IPS-NIHi7 (cell line): ENCODE data around the gene CCNI.
"Not testable (repeated sequence)": the region's sequence is repeated elsewhere in the genome, so short reads cannot be mapped to it uniquely, and the experiment has no call there.

Experiments
- DNase-seq: peaks from one replicate; pipeline ENCODE4 v3.0.0; 2012; ENCODE audit warnings: mixed read lengths; ENCODE audit errors: extremely low spot score

The CCNI gene

DNA sequence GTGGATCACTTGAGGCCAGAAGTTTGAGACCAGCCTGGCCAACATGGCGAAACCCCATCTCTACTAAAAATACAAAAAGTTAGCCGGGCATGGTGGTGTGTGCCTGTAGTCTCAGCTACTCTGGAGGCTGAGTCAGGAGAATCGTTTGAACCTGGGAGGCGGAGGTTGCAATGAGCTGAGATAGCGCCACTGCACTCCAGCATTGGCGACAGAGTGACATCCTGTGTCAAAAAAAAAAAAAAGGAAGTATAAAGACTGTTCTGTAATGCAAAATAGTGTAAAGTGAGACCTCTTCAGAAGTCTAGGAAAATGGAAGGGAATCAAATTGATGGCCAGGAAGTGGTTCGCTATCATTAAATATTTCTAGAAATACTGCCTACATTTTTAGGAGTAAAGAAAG lies 5.0 kb upstream of the CCNI start:
- DNase-seq = not testable (repeated sequence)

DNA sequence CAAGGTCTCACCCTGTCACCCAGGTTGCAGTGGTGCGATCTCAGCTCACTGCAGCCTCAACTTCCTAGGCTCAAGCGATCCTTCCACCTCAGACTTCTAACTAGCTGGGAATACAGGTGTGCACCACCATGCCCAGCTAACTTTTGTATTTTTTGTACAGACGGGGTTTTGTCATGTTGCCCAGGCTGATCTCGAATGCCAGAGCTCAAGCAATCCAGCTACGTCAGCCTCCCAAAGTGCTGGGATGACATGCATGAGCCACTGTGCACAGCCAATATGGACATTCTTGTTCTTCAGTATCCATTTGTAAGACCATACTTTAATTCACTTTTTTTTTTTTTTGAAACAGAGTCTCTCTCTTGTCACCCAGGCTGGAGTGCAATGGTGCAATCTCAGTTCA lies 3.5 kb upstream of the CCNI start:
- no peak for DNase-seq

DNA sequence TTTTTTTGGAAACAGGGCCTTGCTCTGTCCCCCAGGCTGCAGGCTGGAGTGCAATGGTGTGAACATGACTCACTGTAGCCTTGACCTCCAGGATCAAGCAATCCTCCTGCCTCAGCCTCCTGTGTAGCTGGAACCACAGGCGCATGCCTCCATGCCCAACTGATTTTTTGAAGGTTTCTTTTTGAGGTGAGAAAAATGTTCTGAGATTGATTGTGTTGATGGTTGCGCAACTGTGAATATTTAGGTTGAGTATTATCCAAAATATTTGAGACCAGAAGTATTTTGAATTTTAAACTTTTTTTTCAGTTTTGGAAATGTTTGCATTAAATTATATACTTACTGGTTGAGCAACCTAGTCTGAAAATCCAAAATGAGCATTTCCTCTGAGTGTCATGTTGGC lies 2.6 kb upstream of the CCNI start:
- DNase-seq = no peak

DNA sequence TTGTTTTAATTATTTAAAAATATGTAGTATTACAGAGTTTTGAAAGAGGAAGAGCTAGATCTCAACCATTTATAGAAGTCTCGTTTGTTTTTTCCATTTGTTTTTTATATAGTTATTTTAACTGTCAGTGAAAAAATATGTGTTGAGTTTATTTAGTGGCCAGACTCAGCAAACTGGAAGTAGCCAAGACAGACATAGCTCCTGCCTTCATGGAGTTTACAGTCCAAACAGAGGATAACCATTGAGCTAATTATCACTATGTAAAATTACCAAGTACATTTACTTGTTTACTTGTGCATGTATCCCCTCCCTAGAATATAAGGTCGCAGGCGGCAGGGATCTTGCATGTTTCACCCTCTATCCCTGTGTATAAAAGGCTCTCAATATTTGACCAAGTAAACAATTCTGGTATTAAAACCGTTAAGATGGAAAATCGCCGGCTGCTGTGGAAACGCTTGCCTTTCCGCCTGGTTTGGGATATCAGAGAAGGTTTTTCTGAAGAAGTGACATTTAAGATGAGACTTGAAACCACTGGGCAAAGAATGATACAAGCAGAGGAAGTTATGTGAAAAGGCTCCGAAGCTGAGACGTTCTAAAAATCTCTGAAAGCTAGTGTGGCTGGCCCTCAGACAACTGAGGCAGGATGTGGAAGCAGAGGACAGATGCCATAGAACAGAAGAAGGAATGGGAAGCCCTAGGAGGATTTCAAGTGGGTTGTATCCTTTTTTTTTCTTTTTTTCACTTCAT lies 1.3 kb upstream of the CCNI start:
- no peak for DNase-seq

DNA sequence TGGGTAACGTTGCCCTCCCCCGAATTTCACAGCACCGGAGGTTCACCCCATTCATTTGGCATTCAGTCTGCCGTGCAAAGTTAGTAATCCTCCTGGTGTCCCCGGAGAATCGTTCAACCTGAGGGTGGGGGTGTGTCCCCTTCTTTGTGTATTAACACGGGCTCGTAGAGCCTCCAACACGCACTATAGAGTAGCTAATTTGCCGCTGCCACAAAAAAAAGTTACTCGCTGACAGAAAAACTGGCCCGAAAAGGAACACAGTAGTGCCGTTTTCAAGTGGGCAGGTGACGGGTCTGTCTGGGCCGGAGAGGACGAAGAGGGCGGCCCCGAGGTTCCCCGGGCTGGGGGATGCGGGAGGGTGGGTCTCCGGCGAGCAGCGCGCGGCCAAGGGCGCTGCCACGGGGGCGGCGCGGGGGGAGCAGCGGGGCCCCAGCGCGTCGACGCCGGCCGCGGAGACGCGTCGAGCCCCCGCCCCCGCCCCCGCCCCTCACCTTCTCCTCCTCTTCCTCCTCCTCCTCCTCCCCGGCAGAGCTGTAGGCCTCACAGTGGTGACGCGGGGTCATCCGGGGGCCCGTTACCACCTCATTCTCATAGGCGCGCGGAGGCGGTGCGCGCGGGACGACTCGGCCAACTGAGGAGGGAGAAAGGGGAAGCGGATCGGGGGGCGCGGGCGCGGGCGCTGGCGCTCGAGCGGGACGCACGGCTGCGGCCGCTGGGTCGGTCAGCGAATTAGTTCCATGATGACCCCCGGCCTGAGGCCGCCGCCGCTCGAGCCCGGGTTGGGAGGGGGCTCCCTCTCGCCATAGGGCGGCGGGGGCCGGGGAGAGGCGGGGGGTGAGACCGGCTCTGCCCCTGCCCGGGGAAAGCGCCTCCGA lies 571 bp downstream of the CCNI start:
- peak; percentile 60 for DNase-seq

DNA sequence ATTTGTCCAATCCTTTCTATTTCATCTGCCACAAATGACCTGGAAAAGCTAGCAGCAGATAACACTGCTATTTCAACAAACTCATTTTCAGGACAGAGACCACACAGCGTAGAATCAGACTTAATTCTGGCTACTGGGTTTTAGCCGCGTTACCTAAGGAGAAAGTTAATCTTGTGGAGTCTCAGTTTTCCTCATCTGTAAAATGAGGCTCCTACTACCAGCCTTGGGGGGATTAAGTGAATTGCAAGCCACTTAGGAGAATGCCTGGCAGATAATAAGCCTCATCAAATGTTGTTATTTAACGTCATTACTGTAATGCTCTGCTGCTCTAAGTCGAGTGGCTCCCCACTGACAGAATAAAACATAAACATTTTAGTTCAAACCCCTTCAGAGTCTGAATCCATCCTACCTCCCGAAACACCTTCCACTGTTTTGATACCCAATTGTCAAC lies 1.4 kb downstream of the CCNI start:
- no peak for DNase-seq

DNA sequence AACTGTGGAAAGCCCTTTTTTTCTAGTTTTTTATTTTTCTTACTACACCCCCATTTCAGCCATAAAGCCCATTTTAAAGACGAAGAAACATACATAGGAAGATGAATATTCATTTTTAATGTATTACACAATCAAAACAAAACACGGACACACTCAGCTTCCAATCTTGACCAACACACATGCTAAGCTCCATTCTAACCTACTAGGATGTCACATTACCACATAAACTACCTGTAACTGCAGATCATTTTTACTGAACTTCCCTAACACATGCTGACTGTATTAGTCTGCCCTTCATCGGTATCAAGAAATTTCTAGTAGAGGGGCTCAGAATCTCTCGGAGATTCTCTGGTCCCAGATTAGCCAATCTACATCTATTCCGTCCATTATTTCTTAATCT lies 1.8 kb downstream of the CCNI start:
- no peak for DNase-seq

DNA sequence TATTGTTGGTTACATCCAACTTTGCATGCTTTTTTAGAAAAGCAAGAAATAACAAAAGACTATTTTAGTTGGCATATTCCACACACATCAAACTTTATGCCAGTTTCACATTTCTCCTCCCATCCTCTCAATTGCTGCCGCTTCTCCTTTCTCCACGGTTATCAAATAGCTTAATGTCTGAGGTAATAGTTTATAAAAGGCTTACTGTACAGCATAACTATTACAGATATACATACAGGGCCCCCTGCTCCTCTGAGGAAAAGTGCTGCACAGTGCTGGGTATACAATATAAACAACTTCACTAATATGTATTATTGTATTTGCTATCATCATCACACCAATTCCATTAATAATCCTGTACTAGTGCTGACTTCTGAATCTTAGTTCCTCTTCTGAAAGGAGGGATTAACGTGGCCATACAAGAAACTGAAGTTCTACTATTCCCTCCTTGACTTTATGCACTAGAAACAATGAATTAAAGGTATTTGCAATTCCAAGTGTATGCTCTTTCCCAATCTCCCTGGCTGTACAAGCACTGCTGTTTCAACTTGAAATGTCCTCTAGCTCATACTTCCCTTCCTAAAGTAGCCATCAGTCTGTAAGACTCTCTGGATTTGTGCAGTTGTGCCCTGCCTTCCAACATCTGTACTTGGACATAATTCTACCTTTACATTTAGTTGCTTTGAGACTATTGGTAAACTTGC lies 2.5 kb downstream of the CCNI start:
- no peak for DNase-seq

DNA sequence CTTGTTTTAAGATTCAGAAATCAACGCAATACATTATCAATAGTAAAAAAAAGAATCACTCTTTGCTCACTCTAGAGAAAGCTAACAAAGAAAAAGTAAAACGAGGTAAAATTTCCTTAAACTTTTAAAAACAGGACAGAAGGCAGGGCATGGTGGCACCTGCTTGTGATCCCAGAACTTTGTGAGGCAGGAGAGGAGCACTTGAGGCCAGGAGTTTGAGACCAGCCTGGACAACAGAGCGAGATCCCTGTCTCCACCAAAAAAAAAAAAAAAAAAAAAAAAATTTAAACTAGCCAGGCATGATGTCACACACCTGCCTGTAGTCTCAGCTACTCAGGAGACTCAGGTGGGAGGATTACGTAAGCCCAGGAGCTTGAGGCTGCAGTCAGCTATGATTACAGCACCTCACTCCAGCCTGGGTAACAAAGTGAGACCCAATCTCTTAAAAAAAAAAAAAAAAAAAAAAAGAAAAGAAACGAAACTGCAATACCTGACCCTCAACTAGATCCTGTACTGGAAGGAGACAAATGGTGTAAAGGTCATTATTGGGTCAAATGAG lies 3.5 kb downstream of the CCNI start:
- DNase-seq = no peak

DNA sequence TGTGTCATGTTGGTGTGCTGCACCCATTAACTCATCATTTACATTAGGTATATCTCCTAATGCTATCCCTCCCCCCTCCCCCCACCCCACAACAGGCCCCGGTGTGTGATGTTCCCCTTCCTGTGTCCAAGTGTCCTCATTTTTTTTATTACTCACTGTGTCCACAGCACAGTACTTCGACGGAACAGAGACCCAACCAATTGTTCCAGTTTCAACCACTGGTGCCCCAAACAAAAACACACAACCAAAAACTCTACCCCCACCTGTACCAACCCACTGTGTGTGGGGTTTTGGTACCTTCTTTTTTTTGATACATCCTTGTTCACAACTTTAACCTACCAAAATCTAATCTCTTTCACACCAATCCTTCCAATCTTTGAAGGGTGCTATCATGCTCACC lies 6.3 kb downstream of the CCNI start:
- DNase-seq = not testable (repeated sequence)

DNA sequence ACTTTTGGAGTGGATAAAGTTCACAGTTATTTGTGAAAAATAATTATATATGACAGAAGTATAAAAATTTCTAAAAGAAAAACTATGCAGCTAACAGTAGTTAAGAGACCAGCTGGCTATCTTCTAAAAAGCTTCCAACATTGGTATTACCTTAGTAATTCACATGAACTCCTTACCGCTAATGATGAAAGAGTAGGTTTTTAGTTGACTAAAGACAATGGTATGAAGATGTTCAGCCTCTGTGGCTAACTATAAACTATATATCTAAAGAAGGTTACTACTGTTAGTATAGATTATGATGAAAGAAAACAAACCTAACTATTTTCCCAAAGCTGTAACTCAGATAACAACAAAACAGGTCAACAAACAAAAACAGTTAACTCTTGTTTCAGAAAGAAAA lies 10.4 kb downstream of the CCNI start:
- no peak for DNase-seq

DNA sequence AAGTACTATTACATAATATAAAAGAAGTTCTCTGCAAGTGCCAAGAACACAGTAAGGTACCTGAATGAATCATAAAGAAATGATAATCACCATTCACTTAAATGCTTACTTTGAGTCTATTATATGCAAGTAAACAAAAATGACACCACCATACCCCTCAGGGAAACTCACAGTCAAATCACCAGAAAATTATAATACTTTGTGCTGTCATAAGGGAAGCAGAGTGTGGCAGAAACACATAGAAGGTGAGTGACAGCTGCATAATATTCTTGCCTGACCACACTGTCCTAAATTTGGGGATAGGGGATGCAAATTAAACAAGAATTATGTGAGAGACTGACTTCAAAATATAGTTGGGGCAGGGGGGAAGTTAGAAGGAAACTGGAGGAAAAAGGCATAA lies 12.9 kb downstream of the CCNI start:
- DNase-seq = no peak

DNA sequence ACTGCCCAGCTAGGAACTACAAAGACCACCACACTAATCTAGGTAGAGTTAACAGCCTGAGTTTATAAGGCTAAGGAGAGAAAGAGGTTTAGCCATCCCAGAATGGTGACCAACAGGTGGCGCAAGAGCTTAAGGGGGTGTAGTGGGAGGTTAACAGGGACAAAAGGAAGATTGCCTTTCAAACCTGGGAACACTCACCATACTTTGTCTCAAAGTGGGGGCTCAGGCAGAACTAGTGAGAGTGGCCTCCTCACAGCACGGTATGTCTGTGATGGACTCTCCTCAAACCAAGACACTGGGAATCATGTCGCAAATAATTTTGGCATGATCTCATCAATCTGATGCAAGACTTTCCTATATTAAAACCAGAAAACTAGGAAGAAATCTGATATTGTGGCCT lies 23.4 kb downstream of the CCNI start:
- peak; percentile 51 for DNase-seq

DNA sequence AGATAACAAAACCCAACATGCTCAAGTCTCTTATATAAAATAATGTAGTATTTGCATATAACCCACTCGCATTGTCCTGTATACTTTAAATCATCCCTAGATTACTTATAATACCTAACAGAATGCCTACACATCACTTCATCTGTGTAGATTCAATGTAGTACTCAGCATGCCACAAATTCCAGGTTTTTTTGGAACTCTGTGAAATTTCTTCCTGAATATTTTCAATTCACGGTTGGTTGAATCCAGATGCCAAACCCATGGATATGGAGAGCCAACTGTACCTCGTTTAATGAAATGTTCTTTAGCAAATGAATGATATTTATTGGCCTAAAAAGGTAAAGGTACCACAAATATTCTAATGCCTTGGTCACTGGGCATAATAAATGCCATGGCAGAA lies 24.8 kb downstream of the CCNI start:
- no peak for DNase-seq

DNA sequence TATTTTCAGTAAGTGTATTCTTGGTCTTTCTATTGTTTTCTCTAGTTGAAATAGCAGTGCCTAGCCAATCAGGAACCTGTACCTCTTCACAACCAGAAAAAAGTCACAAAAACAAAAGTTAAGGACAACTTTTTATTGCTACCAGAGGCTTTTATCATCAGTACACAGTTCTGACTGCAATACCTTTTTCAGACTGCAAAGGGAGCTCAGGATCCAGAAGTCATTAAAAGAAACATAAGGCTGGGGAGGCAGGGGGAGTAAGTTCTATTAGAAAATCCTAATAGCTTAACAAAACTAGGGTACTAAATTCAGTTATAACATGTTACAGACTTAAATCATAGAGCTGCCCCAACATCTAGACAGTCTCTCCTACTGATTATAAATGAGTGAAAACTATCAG lies 28.8 kb downstream of the CCNI start:
- DNase-seq = no peak

DNA sequence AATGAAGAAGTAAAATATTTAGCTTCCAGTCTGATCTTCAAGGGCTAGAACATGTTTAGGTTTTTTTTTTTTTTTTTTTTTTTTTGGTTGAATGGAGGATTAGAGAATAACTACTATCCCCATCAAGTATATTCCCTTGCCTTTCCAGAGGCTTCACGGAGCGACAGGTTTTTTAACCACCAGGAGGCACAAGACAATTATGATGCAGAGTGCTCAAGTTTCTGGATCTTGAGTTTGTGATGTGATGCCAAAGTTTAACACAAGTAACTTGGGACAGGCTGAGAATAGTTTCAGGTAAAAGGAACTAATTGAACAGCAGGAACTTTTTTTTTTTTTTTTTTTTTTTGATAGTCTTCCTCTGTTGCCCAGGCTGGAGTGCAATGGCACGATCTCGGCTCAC lies 30.3 kb downstream of the CCNI start:
- no peak for DNase-seq

DNA sequence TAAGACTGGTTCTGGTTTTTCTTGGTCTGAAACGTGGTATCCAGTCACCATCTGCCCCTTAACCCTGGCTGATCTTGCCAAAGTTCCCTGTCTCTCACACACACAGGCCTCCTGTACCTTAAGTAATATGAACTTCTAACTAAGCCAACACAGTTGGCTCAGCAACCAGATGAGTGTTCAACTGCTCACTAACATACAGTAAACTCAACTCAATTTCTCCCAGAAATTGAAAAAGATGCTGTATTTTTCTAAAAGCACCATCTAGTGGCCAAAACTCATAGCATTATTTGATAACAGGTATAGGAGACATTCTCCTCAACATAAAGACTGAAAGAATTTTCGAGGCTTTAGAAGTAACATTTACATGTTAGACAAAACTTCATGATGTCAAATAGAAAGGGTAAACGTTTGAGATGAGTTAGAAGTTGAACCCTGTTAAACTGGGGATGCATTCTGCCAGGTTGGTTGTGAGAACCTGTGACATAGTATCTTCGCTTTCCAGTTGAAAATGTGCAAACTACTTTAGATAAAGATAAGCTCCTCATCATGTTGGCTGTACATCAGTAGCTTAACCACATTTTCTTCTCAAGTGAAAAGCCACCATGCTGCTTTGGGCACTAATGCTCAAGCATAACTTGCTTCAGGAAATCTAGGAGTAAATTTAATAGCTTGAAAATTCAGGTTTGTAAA lies 31.2 kb downstream of the CCNI start:
- DNase-seq = no peak

DNA sequence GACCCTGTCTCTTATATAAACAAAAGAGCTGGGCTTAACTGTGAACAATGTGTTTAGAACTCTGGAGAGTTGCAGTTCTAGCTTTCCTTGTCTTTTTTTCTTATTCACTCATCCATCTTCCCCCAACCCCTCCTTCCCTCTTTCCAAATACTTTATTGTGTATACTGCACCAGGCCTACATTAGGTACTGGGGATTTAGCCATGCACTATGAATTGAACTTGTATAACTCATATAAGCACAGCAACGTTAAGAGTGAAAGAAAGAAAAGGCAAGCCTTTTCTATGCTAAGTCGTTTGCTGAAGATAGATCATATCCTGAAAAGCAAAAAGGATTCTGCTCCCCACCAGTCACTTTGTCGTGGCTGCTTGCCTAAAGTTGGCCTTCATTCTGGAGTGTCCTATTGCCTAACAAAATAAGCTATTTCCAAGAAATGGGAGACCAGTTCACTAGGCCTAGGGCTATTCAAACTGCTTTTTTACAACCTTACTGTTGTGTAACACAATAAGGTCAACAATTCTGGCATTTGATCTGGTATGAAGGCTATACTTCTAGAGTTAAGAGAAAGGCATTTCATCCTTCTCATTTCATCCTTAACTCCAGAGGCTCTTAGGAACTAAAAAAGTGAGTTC lies 32.2 kb downstream of the CCNI start:
- DNase-seq = no peak

DNA sequence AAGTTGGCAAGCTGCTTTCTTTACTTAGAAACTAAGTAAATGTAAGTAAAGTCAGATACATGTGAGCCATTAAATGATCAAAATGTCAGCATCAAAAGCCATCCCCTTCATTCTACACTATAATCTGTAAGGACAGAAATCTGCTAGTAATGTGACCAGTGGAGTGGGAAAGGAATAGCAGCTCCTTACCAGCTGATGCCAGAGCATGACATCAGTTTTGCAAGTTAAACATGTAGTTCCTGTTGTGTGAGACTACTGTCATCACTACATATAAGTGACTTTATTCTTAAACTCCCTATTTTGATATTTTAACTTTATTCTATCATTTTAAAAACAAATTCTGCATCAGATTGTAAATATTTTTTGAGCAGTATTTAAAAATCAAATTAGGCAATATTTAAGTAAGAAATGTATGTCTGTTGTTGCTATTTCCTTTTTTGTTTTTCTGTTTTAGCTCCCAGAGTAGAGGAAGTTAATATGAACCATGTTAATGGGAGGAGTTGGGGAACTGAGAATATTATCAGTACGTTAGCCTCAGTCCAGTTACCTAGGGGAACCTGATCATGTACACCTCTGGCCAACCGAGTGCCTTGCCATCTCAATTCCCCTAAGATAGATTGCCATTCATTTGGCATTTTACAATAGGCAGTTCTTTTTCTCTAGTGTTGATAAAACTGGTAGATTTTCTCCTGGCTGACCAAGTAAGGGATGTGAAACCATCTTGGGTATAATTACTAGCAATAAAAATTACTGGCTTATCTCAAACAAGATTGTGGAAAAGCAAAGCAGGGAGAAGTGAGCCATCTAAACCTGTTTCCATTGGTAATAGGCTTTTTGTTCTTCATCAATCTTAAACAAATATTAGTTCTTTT lies 34.7 kb downstream of the CCNI start:
- no peak for DNase-seq

DNA sequence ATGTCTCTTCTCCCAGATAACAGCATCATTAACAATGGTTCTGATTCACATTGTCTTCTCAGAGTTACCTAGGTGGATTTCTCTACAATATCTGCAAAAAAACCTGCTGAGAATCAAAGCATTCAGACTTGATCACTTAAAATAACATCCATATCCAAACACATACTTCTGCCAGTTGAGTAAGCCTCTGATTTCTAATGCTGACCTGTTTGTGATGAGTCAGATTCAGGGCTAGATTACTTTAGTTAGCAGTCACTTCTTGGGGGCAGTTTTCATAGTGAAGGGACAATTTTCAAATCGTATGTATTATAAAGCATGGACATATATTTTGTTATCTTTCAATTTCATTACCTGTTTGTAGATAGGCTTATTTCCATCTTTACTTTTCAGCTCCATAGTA lies 35.5 kb downstream of the CCNI start:
- DNase-seq = no peak
